ENCODE measurements around the gene ELOVL5. TPM values are rescaled to one million over a fixed set of nuclear protein-coding genes. Genes with fewer than 3 reads are reported as not detected.

The ELOVL5 gene
- total RNA-seq, 1 experiment from 2014 or later = 121 TPM

DNA sequence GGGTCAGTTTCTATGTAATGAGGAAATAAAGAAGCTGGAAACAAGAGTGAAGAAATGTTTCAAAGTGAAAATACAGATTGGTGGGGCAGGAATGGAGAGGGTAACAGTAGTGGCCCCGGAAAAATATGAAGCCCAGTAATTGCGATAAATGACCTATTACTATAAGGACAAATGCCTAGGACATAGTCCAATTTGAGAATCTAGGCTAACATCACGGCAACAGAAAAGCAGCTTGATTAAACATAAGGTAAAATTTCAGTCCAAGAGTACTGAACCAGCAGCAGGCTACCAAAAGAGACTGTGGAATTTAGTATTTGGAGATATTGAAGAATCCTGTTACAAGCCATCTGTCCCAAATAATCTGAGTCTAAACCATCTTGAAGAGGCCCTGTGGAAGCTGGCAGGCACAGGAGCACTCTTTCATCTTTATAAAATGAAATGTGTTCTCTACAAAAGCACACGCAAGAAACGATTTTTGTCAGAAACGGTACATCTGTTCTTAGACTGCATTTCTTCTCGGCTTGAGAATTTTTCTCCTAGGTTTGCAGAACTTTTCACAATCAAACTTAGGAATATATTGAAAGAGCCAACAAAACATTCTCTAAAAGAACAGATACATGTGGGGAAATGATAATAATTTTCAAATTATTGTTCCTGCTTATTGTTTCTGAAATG lies 49.3 kb downstream of the ELOVL5 start:
- Histone ChIP-seq H3K9me3 (ENCODE audit: control insufficient read depth, low read depth, low read length) (no peaks in the 10 kb centered on the region), H4K91ac (ENCODE audit: insufficient read length, low read depth, low read length) (no peak overlapping the region), H4K8ac (replicated peaks; ENCODE audit: insufficient read length, low read depth, low read length) (no peak overlapping the region), H2AK5ac (ENCODE audit: insufficient read length, low read length) (no peak overlapping the region), H2AFZ (ENCODE audit: low read length) (no peak overlapping the region), H4K5ac (ENCODE audit: insufficient read length, low read depth, low read length) (no peak overlapping the region), H3K18ac (ENCODE audit: insufficient read length, low read depth, low read length) (no peak overlapping the region), H2BK12ac (ENCODE audit: insufficient read length, low read depth, low read length) (no peak overlapping the region), H3K14ac (ENCODE audit: insufficient read depth, low read length) (no peak overlapping the region), H3K4ac (ENCODE audit: low read depth, low read length) (no peak overlapping the region), H3K23me2 (ENCODE audit: insufficient read length, low read depth, low read length, poor library complexity, severe bottlenecking) (no peaks in the 10 kb centered on the region), H3K27ac (ENCODE audit: insufficient read length, low read depth, low read length) (no peak overlapping the region), H3K4me1 (ENCODE audit: insufficient read depth, low read length) (peaks cover 2% of the 10 kb centered on the region; the same call in 1 of the 2 replicates), H3K56ac (ENCODE audit: insufficient read length, low read depth, low read length) (no peak overlapping the region), H3K9ac (ENCODE audit: extremely low read depth, insufficient read length, low read length) (no peak overlapping the region), H3T11ph (ENCODE audit: low read length) (no peak overlapping the region), H2BK5ac (ENCODE audit: insufficient read length, low read length) (no peak overlapping the region), H2BK20ac (ENCODE audit: low read depth, low read length, poor library complexity, severe bottlenecking) (no peak overlapping the region), H4K20me1 (ENCODE audit: control insufficient read depth, insufficient read depth, insufficient read length) (no peaks in the 10 kb centered on the region), H3K4me2 (ENCODE audit: insufficient read depth, insufficient read length, low read length) (no peak overlapping the region), H2BK120ac (ENCODE audit: low read depth, low read length, poor library complexity, severe bottlenecking) (no peak overlapping the region), H3K27me3 (ENCODE audit: insufficient read depth, low read length) (no peaks in the 10 kb centered on the region), H2BK15ac (ENCODE audit: low read depth, low read length) (no peak overlapping the region), H3K79me2 (ENCODE audit: insufficient read depth, low read length) (peaks cover 31% of the 10 kb centered on the region; the same call in 1 of the 2 replicates), H3K23ac (ENCODE audit: insufficient read length, low read depth, low read length) (no peak overlapping the region), H3K79me1 (ENCODE audit: insufficient read depth, low read depth, low read length, poor library complexity, severe bottlenecking) (peaks cover 4% of the 10 kb centered on the region)
- peak overlapping the region in 1 of 3 experiments; percentile 8; a peak in 3 of 7 replicates for H3K27ac Mint-ChIP-seq
- no peak for DNase-seq
- no CpG with 5 or more reads among the region's 7 CpGs for WGBS (ENCODE audit: extremely low coverage, insufficient read length, low lambda C conversion rate)
- no peaks in the 10 kb centered on the region for H3K27me3 Mint-ChIP-seq (ENCODE audit: low read depth)
- no peak overlapping the region for H3K4me3 Mint-ChIP-seq
- H3K9me3 Mint-ChIP-seq = peaks cover 0 to under 1% of the 10 kb centered on the region in 2 experiments; a peak in 2 of 5 replicates
- TF ChIP-seq, protein P1, sequence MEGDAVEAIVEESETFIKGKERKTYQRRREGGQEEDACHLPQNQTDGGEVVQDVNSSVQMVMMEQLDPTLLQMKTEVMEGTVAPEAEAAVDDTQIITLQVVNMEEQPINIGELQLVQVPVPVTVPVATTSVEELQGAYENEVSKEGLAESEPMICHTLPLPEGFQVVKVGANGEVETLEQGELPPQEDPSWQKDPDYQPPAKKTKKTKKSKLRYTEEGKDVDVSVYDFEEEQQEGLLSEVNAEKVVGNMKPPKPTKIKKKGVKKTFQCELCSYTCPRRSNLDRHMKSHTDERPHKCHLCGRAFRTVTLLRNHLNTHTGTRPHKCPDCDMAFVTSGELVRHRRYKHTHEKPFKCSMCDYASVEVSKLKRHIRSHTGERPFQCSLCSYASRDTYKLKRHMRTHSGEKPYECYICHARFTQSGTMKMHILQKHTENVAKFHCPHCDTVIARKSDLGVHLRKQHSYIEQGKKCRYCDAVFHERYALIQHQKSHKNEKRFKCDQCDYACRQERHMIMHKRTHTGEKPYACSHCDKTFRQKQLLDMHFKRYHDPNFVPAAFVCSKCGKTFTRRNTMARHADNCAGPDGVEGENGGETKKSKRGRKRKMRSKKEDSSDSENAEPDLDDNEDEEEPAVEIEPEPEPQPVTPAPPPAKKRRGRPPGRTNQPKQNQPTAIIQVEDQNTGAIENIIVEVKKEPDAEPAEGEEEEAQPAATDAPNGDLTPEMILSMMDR (conservative IDR thresholded peaks at IDR 0.05) = no peak
- H3K4me1 Mint-ChIP-seq = peaks cover 40 to 44% of the 10 kb centered on the region in 2 experiments
- H3K36me3 Mint-ChIP-seq (ENCODE audit: insufficient read depth in 1 of 3, low read depth in 3 of 3) = peaks cover under 1 to 2% (median under 1%) of the 10 kb centered on the region in 3 experiments; a peak in 5 of 7 replicates

Measured in H9 (cell line).